Stimulated activated CD4-positive, alpha-beta T cell treated with anti-CD3 and anti-CD28 coated beads, TNF-alpha, amount 100 ng/mL, for 1 hour (primary cell): ENCODE data around the gene NRXN2.

Experiments
- DNase-seq, 3 donors: peaks; one replicate each; pipeline ENCODE4 v3.0.0-alpha.2; 2020; ENCODE audit warnings: low read depth in 3 of 3, low spot score in 1 of 3

Gene NRXN2

DNA sequence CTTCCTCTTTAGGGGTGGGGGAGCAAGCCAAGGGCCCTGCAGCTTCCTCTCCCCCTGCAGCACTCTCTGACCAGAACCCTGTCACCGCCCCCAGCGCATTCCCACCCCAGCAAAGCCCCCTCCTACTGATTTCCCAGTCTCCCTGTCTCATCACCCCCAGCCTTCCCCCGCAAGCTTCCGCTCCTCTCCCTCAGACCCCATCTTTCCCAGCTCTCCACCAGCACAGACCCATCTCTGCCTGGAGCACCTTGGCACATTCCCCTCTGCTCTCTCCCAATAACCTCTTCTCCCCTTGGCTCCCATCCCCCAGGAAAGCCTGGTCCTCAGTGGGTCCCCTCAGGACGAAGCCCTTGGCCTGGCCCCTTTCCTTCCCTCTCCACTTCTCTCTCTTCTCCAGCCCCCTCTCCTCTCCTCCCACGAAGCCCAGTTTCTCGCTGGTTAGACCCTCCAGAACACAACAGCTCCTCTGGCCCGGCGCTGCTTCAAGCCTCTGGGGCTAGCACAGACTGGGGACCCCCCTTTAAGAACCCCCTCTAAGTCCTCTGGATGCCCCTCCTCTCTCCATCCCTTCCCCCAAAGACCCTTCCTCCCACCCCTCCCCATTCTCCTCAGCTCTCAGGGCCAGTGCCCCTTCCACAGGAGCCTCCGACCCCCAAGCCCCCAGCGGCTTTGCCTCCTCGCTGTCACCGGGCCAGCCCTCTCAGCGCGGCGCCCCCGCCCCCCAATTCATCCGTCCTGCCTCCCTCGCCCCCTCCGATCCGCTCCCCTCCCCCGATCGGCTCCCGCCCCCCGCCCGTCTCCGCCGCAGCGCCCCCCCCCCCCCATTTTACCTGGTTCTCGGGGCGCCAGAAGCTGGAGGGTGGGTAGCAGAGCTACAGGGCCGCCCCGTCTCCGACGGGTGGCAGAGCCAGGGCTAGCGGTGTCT lies 594 bp downstream of the NRXN2 start:
- no peak for DNase-seq

DNA sequence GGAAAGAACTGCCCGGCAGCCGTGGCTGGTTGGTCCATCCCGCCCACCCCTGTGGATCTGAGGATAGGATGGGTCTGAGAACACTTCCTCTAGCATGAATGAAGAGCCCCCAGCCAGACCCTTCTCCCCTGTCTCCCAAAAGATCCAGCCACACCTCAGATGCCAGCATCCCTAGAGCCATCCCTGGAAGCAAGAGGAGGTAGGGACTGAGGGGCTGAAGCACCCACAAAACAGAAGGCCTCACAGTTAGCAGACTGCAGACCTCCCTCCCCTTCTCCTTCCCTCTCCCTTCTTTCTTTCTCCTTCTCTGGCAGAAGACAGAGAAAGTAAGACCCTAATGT lies 1.7 kb downstream of the NRXN2 start:
- DNase-seq = no peak

DNA sequence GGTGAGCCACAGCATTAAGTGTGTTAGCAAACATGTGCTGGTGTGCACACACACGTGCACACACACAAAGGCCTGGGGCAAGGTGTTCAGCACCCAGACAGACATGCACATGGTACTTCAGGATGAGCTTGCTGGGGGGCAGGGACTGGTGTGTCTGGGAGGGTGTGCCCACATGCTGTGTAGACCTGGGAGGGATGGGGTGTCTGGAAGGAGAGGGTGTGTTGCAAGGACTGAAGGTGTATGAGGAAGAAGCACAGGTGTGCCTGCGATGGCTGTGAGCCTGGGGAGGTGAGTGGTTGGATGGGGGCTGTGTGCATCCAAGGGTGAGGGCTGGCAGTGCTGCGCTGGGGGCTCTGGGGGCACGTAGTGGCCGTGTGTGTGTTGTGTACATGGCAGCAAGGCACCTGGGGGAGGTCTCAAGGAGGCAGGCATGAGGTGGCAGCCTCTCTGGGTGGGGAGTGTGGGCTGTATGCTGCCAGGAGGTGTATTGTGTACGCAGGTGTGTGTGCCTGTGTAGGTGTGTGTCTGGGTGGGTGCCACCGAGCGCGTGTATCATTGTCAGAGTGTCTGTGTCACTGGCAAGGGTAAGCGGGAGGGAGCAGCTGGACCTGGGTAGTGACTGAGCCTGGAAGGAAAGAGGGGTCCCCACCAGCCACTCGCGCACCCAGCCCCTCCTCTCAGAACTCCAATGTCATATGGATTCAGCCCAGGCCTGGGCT lies 2.2 kb downstream of the NRXN2 start:
- DNase-seq = no peak

DNA sequence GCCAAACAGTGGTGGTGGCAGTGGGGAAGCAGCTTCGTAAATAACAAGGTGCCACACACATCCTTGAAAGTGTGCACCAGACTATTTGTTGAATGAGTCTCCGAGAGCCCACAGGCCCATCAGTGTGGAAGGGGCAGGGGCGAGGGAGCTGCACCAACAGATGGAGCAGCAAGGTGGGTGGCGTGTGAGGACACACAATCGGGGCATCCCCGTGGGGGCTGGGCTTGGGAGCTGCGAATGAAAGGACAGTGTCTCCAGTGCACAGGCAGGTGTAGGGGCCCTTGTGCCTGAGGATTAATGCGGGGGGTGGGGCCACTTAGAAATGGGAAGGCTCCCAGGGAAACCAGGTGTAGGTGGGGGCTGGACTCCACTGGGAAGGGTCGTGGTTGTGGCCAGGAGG lies 2.8 kb downstream of the NRXN2 start:
- DNase-seq = no peak

DNA sequence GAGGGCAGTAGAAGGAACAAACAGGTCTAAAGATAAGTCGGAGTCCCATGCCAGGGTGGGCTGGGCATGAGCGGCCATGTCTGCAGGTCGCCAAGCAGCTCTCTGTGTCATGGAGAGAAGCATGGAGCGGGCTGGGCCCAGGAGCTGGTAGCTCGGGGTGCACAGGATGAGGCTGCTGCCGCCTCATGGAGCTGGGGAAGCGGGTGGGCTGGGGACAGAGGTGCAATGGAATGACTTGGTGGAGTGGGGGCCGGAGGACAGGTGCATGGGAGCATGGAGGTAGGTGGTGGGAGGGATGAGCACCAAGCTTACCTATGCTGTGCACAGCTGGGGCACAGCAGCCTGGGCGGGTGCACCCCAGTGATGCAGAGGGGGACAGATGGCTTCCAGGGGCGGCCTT lies 3.6 kb downstream of the NRXN2 start:
- DNase-seq = no peak

DNA sequence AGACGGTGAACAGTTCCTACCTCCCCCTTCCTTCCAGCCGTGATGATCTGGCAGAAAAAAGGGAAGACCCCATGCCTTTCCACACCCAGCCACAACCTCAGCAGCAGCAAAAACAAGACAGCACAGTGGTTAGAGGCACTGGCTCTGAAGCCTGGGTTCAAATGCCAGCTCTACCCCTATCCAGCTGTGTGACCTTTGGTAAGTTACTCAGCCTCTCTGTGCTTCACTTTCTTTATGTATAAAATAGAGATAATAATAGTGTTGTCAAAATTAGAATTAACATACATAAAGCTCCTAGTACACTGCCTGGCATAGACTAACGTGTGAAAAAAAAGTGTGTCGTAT lies 4.2 kb downstream of the NRXN2 start:
- no peak for DNase-seq

DNA sequence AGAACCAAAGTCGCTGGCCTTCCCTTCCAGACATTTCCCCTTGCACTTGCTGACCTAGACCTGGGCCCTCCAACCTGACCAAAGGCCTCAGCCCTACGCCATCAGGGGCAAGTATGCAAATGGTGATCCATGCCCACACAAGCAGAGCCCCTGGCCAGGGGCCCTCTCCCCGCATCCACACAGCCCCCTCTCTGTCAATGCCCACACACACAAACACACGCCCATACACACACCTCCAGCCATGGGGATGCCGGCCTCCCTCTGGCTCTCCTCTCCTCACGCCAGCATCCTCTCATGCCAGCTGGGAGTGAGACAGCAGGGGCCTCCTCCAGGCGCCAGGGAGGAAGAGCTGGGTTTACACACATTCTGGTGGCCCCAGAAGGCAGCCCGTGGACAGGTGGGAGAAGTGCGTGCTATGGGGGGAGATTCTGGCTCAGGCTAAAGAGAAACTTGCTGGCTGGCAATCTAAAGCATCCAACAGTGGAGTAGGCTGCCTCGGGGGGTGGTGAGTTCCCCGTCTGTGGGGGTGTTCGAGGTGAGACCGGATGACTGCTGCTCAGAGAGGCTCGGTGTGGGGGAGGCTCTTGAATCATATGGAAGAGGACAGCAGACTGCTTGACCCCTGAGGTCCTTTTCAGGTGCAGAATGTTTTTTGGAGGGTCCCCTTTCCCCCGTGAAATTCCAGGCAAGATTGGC lies 4.8 kb downstream of the NRXN2 start:
- no peak for DNase-seq

DNA sequence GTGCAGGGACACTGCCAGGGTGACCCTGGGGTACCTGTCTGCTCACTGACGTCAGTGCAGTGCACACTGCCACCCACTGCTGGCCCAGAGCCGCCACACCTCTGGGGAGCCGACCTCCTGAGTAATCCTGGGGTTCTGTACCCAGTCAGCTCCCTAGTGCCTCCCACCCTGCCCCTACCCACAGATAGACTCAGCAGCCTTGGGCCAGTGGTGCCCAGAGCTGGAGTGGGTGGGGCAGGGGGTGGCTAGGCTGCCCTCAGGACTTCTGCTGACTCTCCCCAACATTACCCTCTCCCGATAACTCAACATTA lies 5.8 kb downstream of the NRXN2 start:
- DNase-seq = no peak

DNA sequence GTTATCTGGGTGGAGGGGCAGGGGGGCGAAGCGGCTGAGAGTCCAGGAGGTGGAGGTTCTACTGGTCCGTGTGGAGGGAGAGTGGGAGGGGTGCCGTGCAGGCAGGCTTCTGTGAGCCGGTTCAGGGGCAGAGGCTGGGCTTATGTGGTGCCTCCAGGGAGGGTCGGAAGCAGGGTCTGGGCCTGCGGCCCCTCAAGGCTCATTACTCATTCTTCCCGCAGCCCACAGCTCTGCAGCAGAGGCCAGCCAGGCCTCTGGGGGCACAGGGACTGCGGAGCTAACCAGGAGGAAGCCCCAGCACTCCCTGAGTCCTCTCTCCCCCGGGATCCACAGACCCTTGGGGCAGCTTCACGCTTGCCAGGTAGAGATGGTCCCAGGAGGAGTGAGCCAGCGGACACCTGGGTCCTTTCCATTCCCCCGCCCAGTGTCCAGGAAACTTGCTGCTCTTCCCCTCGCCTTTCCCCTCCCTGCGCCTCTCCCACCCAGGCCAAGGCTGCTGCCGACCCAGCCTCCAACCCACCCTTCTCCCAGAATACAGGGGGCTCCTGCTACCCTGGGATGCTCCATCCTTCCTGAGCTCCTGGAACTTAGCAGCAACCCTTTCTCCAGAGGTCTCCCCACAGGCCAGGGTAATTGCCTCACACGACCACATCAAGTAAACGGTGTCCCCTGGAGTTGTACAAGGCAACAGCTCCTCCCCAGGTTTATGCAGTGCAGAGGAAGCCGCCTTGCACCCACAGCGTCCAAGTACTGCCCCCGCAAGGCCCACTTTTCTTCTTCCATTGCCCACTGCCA lies 6.3 kb downstream of the NRXN2 start:
- DNase-seq = no peak

DNA sequence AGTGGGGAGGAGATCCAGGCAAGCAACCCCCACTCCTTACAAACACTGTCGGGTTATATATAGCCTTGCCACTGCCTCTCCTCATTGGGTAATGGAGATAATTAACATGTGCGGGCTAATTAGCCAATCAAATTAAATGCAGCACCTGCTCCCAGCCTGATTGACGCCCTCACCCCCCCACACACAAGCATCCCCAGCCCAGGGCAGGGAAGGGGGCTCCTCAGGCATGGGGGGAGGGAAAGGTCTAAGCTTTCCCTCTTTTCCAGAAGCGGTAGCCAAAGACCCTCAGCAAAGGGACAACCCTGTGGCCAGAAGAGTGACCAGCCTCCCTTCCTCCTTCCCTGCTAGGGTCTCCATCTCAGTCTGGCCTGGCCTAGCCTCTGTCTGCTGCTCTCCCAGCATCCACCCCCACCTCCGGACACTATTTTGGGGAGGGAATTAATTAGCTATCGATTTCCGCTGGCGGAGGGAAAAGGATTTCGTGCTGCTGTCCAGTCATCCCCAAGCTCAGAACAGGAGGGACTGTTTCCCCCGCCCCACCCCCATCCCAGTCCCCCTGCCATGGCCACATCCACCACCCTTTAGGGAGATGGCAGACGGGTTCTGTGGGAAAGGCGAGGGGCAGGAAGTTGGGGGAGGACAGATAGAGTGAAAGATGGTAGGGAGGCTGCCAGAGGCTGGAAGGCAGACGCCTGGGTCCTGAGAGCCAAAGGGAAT lies 7.1 kb downstream of the NRXN2 start:
- DNase-seq = no peak

DNA sequence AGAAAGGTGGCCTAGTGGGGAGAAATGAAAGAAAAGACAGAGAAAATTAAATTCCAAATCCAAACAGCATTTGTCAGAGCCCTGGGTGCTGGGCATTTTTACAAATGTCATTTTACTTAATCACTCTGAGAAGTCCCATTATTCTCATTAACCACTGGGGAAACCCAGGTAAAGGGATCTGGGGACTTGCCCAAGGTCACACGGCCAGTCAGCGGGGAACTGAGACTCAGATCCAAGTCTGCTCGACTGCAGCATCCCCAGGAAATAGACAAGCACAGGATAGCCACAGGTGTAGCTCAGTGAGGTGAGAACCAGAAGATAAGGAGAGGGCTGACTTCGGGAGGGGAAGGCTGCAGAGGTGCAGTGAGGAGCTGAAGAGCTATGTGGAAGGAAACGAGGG lies 7.9 kb downstream of the NRXN2 start:
- DNase-seq = no peak

DNA sequence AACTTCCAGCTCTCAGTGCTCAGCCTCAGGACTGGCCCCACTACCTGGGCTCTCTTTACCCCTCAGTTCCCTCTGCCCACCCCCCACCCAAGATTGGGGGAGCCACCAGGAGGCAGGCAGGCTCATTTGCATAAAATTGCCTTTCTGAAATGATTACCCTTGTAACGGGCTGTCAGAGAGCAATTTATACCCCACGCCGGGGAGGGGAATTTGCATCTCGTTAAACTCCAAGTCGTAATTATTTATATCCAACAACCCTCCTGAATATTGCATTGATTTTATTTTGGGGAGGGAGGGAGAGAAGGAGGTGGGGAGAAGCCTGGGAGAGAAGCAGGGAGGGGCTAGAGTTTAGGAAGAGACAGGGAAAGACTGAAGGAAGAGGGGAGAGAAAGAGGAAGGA lies 8.3 kb downstream of the NRXN2 start:
- no peak for DNase-seq

DNA sequence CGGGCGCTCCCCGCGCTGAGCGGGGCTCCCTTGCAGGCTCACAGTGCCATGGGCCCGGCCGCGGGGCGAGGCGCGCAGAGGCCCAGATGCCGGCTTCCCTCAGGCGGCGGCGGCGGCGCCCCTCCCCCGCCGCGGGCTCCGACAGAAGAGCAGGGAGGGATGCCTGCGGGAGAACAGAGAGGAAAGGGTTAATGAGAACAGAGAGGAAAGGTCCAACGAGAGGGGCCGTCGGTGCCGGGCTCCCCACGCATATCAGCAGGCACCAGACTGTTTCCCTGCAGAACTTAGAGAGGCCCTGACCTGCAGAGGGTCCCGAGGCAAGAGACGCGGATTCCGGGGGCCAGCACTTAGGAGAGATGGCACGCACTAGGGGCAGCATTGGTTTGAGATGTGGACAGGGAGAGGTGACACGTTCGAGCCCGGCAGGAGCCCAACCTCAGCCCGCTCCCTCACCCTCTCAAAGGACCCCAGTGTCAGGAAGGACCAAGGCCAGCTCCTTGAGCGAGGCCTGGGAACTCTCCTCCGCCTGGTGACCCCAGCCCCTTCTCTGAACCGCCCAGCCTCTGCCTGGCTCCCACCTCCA lies 9.1 kb downstream of the NRXN2 start:
- no peak for DNase-seq

DNA sequence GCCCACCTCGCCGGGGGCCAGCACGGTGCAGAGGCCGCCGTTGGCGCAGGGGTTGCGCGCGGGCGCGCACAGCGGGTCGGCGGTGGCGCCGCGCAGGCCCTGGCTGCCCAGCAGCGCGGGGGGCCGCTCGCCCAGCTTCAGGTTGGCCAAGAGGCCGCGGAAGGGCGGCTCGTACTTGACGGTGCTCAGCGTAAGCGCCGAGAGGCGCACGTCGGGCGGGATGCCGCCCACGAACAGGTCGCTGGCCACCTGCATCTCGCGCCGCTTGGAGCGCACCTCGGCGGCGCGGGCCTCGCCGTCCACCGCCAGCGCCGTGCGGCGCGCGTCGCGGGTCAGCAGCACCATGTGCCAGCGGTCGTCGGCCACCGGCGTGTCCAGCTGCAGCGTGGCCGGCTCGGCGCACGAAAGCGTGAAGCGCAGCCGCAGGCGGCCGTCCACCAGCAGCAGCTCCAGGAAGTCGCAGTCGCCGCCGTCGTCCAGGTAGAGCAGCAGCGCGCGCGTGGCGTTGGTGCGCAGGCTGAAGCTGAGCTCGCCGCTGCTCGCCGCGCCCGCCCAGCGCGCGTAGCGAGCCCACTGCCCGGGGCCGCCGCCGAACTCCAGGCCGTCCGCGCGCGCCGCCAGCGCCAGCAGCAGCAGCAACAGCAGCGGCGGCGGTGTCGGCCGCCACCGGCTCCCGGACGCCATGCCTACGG lies 9.8 kb downstream of the NRXN2 start:
- no peak for DNase-seq

DNA sequence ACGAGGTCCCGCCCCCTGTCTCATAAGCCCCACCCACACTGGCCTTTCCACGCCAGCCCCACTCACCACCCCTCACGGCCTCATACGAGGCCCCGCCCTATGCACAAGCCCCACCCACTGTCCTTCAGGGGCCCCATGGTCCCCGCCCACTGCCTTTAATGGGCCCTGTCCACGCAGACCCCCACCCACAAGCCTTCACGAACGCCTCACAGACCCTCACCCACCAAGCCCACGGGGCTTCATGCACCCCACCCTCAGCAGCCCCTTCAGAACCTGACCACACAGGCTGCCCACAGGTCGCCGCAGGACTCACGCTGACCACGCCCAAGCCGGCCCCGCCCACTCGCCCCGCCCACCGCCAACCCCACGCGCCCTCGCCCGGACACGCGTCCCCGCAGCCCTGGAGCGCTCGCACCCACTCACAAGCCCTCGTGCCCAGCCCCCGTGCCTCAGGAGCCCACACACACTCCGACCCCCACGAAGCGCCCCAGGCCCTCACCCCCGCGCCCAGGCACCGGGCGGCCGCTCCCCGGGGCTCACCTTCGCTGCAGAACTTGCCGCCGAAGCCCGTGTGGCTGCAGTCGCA lies 10.5 kb downstream of the NRXN2 start:
- no peak for DNase-seq

DNA sequence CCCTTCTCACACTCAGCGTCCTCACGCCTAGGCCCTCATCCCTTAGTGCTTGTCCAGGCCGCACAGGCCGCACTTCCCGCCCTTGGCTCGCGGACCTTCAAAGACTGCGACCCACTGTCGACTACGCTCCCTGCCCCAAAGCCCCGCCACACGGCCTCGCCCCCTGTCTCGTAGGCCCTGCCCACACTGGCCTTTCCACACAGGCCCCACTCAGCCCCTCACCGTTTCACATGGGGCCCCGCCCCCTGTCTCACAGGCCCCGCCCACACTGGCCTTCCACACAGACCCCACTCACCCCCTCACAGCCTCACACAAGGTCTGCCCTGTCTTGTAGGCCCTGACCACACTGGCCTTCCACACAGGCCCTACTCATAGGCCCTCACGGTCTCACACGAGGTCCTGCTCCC lies 11.0 kb downstream of the NRXN2 start:
- no peak for DNase-seq

DNA sequence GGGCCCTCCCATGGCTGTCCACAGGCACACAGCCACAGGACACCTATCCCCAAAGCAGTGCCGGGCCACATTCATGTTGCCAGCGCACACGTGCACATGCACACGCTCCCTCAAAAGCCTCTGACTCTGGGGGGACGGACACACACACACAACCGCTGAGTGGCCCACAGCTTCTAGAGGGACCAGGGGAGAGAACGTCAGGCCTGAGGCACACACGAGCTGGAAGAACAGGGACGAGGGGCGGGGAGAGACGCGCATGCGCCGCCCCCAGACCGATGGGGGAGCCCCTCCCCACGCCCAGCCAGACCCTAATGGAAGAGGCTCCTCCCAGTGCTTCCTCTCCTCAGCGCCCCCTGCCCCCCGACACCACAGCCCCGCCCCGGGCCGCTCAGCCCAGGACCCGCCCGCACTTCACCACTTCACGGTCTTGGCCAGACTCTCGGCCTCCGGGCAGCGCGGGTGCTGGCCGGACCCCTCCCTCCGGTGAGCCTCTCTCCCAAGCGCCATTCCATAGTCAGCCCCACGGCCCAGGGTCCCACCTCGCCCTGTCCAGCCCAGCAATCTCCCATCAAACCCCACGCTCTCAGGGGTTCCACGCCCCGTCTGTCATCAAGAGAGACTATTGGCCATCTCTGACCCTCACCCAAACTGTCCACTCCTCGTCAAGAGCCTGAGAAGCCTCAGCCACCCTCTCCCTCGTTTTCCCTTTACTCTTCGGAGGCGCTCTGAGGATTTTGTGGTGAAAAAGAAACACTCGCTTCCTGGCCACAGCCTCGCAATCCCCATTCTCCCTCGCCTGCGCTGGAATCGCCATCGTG lies 11.7 kb downstream of the NRXN2 start:
- no peak for DNase-seq

DNA sequence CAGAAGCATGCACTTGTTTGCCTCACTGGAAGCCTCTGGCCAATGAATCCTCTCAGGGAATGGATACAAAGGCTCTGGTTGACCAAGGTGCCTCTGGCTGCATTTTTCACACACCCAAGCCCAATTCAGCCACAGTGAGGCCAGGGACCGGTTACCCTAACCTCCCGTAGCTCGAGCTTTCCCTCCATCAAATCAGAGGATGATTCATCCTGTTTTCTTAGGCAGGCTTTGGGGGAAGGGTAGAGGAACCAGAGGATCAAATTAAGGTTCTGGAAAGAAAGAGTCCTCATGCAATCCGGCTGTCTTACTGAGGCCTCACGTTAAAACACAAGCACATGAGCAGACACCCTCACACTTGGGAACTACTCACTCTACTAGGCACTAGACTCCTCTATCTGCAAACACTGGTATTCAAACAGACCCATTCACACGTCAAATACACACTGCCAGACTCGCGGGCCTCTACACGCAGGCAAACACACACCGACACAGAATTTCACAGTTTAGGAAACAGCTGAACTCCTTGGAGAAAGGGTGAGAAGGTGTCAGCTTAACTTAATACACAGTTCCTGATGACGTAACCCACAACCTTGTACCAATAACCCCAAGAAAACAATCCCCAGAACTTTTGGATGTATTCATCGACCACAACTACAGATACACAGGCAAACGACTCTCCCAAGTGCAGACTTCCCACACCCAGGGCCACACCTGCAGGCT lies 12.4 kb downstream of the NRXN2 start:
- no peak for DNase-seq
